Measurements from ENCODE around the gene TMEM14B. TPM values are rescaled to one million over a fixed set of nuclear protein-coding genes. Genes with fewer than 3 reads are reported as not detected.

Gene TMEM14B
- total RNA-seq, 1 experiment from 2014 or later, result 90.7 TPM

DNA sequence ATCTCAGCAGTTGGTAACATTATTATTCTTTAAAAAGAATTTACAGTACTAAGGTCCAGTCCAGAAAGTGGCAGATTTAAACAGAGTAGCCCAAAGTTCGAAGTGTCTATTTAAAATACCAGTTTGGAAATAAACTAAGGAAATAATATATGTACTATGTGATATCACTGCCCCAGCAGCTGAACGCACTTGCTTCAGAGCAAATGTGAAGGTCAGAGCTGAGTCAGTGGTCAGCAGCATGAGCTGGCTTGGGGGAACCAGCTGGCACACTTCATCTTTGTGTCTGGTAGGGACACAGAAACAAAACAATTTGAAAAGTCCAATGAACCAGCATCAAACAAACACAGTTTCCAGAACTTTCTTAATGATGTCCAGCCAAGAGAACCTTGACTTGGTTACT, 15.4 kb downstream of the TMEM14B start:
- Histone ChIP-seq H3K4me3 (ENCODE audit: low read depth, low read length, poor library complexity, severe bottlenecking) (no peak overlapping the region), H3K36me3 (ENCODE audit: insufficient read depth, low read length, poor library complexity, severe bottlenecking) (peaks cover 4% of the 10 kb centered on the region), H3K27ac (ENCODE audit: low read depth, low read length, poor library complexity, severe bottlenecking) (no peak overlapping the region), H3K9me3 (ENCODE audit: low read depth, low read length, poor library complexity, severe bottlenecking) (no peaks in the 10 kb centered on the region), H3K27me3 (replicated peaks; ENCODE audit: insufficient read depth, low read depth, low read length, poor library complexity) (no peaks in the 10 kb centered on the region), H3K4me1 (ENCODE audit: insufficient read depth, low read length, poor library complexity, severe bottlenecking) (no peaks in the 10 kb centered on the region)
- no TSS peak for BruUV-seq (replicated peaks)
- TF ChIP-seq EZH2 (IDR thresholded peaks at IDR 0.05; ENCODE audit: borderline replicate concordance, low read depth, low read length, poor library complexity, severe bottlenecking), result no peak
- no peak for TF ChIP-seq CTCF (conservative IDR thresholded peaks at IDR 0.05; ENCODE audit: low read depth, low read length)
- intact Hi-C loops (cut with micrococcal nuclease; ENCODE audit: unreplicated experiment), result no loop called here
- CTCF ChIA-PET, result no interaction called here
- POLR2A ChIA-PET (ENCODE audit: low non-redundant PET), result no interaction called here
- DNase-seq (ENCODE audit: low spot score), result no peak

DNA sequence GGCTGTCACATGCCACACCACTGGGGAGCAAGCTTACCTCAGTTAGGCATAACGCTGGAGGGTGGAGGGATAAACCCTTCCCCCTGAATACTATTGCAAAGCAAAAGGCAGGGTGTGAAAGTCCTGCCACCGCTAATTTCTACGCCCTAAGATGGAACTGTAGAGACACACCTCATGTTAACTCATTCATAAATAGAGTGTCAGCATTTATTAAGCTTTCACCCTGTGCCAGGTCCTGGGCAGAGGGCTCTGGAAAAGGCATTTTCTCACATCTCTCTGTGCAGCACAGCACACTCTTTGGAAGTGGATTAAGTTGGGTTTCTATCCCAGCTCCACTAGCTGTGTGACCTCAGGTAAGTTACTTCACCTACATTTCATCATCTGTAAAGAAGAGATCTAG, 21.8 kb downstream of the TMEM14B start:
- ChIA-PET CTCF (no interaction called here), POLR2A (ENCODE audit: low non-redundant PET) (no interaction called here)
- Histone ChIP-seq H3K4me1 (ENCODE audit: insufficient read depth, low read length, poor library complexity, severe bottlenecking) (no peaks in the 10 kb centered on the region), H3K9me3 (ENCODE audit: low read depth, low read length, poor library complexity, severe bottlenecking) (no peaks in the 10 kb centered on the region), H3K4me3 (ENCODE audit: low read depth, low read length, poor library complexity, severe bottlenecking) (no peak overlapping the region), H3K27me3 (replicated peaks; ENCODE audit: insufficient read depth, low read depth, low read length, poor library complexity) (no peaks in the 10 kb centered on the region), H3K27ac (ENCODE audit: low read depth, low read length, poor library complexity, severe bottlenecking) (no peak overlapping the region), H3K36me3 (ENCODE audit: insufficient read depth, low read length, poor library complexity, severe bottlenecking) (no peaks in the 10 kb centered on the region)
- no TSS peak for BruUV-seq (replicated peaks)
- no peak for TF ChIP-seq EZH2 (IDR thresholded peaks at IDR 0.05; ENCODE audit: borderline replicate concordance, low read depth, low read length, poor library complexity, severe bottlenecking)
- no peak for TF ChIP-seq CTCF (conservative IDR thresholded peaks at IDR 0.05; ENCODE audit: low read depth, low read length)
- intact Hi-C loops (cut with micrococcal nuclease; ENCODE audit: unreplicated experiment), result no loop called here
- DNase-seq (ENCODE audit: low spot score), result no peak

DNA sequence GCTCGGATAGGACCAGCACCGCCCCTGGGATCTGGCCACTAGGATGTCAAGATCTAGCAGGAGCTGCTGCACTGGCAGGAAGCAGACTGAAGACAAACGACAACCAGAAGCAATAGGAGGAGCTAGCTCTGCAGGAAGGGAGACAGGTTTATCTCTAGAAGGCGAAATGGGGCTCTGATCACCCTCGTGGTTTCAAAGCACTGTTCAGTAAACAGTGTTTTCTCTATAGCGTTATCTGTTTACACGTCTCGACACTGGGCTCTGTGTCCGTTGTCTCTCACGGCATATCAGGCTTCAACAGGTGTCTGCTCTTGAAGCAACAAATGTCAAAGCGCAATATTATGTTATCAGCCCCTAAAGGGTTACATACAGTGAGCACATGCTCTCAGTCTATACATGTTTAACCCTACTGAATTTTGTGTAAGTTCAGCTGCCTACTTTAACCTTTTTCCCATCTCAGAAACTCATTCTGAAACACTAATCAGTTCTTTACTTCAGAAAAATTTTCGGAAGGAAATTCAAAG, 23.8 kb downstream of the TMEM14B start:
- H3K9me3 ChIP-seq (ENCODE audit: low read depth, low read length, poor library complexity, severe bottlenecking), result no peaks in the 10 kb centered on the region

More for the DNA sequence above, 23.8 kb downstream of the TMEM14B start:
- TF ChIP-seq EZH2 (IDR thresholded peaks at IDR 0.05; ENCODE audit: borderline replicate concordance, low read depth, low read length, poor library complexity, severe bottlenecking) (no peak), CTCF (conservative IDR thresholded peaks at IDR 0.05; ENCODE audit: low read depth, low read length) (no peak)
- no peak overlapping the region for H3K27ac ChIP-seq (ENCODE audit: low read depth, low read length, poor library complexity, severe bottlenecking)
- no peaks in the 10 kb centered on the region for H3K4me1 ChIP-seq (ENCODE audit: insufficient read depth, low read length, poor library complexity, severe bottlenecking)
- intact Hi-C loops (cut with micrococcal nuclease; ENCODE audit: unreplicated experiment), result no loop called here
- no peak for DNase-seq (ENCODE audit: low spot score)
- BruUV-seq (replicated peaks), result no TSS peak
- H3K4me3 ChIP-seq (ENCODE audit: low read depth, low read length, poor library complexity, severe bottlenecking), result no peak overlapping the region
- H3K36me3 ChIP-seq (ENCODE audit: insufficient read depth, low read length, poor library complexity, severe bottlenecking), result no peaks in the 10 kb centered on the region
- CTCF ChIA-PET, result no interaction called here
- no peaks in the 10 kb centered on the region for H3K27me3 ChIP-seq (replicated peaks; ENCODE audit: insufficient read depth, low read depth, low read length, poor library complexity)
- POLR2A ChIA-PET (ENCODE audit: low non-redundant PET), result no interaction called here
